Fibroblast of the aortic adventitia (primary cell): Measurements from ENCODE around the gene TMEM266. TPM values are rescaled to one million over a fixed set of nuclear protein-coding genes. Genes with fewer than 3 reads are reported as not detected.

ENCODE experiments used
- DNase-seq: peaks from one replicate; pipeline ENCODE4 v3.0.0-alpha.2; 2010; ENCODE audit warnings: low read depth
- H3K4me3 ChIP-seq: 2 replicates; pipeline ENCODE4 v1.5.1; 2011; ENCODE audit warnings: low read depth, mild to moderate bottlenecking, control low read depth, low read length, moderate library complexity
- CTCF ChIP-seq: IDR thresholded peaks from 2 replicates; pipeline ENCODE4 v1.5.1; 2011; ENCODE audit warnings: mild to moderate bottlenecking, low read length, control low read depth, inconsistent platforms; ENCODE audit not compliant: insufficient read depth
- total RNA-seq: library from RNA; depleted of rRNA; stranded (reverse); fragments of >200 nt; gene quantifications from 2 replicates; pipeline ENCODE4 v1.2.3, GENCODE V29; 2012; ENCODE audit warnings: low replicate concordance

Gene TMEM266
- total RNA-seq, 1 donor: 0.09 TPM

DNA sequence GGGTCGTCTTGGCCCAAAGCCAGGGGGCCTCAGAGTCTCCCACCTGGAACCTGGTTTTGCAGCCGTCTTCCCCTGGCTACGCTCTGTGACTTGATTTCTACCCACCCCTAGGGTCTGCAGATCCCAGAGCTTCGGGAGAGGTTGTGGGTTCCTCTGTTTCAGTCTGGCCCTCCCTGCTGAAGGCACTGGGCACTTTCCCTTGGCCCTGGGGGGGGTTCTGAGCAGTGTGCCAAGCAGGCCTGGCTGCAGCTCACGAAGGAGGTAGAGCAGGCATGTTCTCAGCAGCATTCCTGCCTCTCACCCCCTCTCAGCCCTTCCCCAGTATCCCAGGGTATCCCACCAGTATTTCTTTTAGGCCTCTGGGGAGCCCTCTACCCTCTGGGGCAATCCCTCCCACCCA lies 99.0 kb downstream of the TMEM266 start:
- TF ChIP-seq CTCF: no peak
- H3K4me3 ChIP-seq: no peak overlapping the region
- DNase-seq: no peak

- TF ChIP-seq CTCF: no peak
- no peak overlapping the region for H3K4me3 ChIP-seq
- no peak for DNase-seq
Measured at GRCh38 chr15:76159282-76159681, 99.5 kb downstream of the TMEM266 start.

DNA sequence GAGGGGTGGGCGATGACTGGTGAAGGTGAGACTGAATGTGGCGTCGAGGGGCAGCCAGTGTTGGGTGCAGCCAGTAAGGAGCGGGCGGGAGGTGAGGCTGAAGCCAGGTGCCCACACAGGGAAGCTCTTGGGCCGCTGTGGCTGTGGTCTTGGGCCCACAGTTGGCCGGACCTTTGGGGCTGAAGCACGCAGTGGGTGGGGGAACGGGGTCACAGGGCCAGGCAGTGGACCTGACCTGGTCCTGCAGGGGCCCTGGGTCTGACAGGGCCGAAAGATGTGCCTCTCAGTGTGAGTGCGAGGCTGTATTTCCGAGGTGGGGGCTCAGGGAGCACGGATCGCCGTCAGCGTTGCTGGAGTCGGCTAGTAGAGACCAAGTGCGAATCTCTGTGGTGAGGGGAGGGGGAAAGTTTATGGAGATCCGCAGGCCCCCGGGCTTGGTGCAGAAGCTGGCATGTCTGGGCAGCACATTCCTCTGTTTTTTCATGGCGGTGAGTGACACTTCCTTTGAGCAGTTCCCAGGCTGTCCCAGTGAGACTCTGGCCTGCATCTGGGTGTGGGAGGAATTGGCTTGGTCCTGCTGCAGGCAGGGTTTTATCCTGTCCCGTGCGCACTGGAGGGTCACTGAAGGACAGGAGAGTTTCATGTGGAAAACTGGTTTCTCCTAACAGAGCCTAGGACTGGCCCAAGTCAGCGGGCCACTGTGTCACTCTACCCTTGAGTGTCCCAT lies 100.8 kb downstream of the TMEM266 start:
- no peak overlapping the region for H3K4me3 ChIP-seq
- DNase-seq: no peak
- TF ChIP-seq CTCF: no peak

GRCh38 chr15:76161153-76162035 lies 101.6 kb downstream of the TMEM266 start:
- H3K4me3 ChIP-seq: no peak overlapping the region
- TF ChIP-seq CTCF: no peak
- DNase-seq: peak; percentile 24

DNA sequence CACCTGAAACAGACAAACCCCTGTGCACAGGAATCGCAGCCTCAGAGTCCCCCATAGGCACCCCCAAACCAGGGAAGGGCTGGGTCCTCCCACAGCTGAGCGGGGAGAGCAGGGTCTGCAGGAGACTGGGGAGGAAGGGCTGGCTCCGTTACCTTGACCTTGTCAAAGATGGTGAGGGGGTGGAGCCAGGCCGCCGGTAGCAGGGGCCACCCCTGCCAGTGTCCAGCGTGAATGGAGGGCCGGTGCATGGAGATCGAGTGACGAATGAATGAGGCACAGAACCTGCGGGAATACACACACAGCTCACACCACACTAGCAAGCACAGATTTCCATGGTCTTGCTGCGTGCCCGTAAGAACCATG lies 102.2 kb downstream of the TMEM266 start:
- H3K4me3 ChIP-seq: no peak overlapping the region
- no peak for TF ChIP-seq CTCF
- no peak for DNase-seq

GRCh38 chr15:76162784-76163456 lies 103.1 kb downstream of the TMEM266 start:
- H3K4me3 ChIP-seq: no peak overlapping the region
- no peak for DNase-seq
- TF ChIP-seq CTCF: no peak
